GM12874 (cell line): ENCODE data around the gene CHRNA7.

ENCODE experiments used
- TF ChIP-seq, protein P1 (sequence below): IDR thresholded peaks from 2 replicates; pipeline ENCODE4 v1.5.1; 2011; ENCODE audit warnings: low read depth, mild to moderate bottlenecking, control low read depth, low read length, moderate library complexity; ENCODE audit not compliant: insufficient read depth

CHRNA7 gene

DNA sequence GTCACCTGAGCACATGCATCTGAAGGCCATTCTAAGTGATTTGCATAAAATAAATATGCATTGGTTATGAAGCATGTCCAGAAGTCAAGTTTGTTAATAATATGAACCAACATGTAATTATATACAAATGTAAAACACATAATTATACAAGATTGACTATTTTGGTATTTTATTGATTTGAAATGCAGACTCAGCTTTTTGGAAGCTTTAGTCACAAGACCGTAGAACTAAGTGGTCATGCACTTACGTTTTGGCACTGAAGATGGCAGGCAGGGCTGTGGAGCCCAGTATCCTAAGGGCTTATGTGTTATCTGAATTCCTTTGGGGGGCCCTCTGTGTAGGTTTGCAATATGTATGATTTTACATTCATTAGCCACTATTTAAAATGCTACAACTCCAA lies 5.0 kb downstream of the CHRNA7 start:
- TF ChIP-seq, protein P1, sequence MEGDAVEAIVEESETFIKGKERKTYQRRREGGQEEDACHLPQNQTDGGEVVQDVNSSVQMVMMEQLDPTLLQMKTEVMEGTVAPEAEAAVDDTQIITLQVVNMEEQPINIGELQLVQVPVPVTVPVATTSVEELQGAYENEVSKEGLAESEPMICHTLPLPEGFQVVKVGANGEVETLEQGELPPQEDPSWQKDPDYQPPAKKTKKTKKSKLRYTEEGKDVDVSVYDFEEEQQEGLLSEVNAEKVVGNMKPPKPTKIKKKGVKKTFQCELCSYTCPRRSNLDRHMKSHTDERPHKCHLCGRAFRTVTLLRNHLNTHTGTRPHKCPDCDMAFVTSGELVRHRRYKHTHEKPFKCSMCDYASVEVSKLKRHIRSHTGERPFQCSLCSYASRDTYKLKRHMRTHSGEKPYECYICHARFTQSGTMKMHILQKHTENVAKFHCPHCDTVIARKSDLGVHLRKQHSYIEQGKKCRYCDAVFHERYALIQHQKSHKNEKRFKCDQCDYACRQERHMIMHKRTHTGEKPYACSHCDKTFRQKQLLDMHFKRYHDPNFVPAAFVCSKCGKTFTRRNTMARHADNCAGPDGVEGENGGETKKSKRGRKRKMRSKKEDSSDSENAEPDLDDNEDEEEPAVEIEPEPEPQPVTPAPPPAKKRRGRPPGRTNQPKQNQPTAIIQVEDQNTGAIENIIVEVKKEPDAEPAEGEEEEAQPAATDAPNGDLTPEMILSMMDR: no peak

DNA sequence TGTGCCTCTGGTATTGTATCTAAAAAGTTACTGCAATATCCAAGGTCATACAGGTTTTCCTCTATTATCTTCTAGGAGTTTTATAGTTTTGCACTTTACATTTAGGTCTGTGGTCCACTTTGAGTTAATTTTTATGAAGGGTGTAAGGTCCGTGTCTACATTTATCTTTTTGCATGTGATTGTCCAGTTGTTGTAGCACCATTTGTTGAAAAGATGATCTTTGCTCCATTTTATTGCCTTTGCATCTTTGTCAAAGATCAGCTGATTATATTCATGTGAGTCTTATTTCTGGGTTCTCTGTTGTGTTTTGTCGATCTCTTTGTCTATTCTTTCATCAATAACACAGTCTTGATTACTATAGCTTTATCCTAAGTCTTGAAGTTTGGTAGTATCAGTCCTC lies 6.7 kb downstream of the CHRNA7 start:
- TF ChIP-seq, protein P1: no peak

DNA sequence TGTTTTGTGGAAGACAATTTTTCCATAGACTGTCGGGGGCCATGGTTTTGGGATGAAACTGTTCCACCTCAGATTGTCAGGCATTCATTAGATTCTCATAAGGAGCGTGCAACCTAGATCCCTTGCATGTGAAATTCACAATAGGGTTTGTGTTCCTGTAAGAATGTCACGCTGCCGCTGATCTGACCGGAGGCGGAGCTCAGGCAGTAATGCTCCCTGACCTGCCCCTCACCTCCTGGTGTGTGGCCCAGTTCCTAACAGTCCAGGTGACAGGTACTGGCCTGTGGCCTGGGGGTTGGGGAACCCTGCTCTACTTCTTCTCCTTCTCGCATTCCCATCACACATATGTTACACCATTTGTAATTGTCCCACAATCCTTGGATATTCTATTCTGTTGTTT lies 11.0 kb downstream of the CHRNA7 start:
- TF ChIP-seq, protein P1: no peak

DNA sequence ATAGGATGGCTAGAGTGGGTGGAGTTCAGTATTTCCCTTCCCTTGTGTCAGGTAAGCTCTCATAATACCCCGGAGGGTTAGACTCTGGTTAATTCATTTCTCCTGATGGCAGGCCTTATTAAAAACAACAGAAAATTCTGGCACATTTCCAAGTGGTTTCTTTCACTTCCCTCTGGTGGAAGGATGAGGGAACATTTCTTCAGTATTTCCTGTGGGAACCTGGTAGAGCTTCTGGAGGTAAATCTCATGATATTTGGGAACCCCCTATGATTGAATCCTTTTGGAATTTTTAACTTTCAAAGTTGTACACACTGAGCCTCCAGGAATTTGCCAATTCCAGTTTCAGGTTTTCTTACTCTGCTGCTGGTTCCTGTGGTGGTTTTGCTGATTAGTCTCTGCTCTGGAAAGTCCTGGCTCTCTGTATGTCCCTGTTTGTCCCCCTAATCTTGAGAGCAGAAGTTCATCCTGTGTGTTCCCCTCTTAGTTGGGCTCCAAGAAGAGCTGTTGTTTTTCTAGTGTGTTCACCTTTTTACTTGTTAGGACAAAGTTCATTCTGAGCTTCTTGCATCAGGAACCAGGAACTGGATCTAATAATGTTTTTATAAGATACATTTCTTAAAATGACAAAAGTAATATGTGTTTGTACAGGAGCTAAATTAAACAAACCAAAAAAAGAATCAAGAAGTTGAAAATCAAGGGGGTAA lies 12.1 kb downstream of the CHRNA7 start:
- TF ChIP-seq, protein P1: no peak

DNA sequence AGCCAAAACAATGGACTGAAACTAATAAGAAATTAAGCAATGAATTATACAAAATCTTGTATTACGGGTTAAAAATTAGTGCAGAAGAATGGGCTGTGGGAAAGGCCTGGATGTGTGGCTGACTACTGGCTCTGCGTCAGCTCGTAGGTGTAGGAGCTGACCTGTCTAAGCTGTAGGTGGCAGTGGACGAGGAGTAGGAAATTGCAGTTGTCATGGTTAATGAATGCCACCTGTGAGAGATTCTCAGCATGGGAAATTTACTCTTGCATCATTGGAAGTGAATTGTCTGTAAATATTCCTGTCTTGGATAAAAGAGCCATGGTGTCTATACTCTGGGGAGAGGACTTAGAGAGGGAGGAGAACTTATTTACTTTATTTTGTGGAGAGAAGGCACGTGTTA lies 23.4 kb downstream of the CHRNA7 start:
- TF ChIP-seq, protein P1: no peak

DNA sequence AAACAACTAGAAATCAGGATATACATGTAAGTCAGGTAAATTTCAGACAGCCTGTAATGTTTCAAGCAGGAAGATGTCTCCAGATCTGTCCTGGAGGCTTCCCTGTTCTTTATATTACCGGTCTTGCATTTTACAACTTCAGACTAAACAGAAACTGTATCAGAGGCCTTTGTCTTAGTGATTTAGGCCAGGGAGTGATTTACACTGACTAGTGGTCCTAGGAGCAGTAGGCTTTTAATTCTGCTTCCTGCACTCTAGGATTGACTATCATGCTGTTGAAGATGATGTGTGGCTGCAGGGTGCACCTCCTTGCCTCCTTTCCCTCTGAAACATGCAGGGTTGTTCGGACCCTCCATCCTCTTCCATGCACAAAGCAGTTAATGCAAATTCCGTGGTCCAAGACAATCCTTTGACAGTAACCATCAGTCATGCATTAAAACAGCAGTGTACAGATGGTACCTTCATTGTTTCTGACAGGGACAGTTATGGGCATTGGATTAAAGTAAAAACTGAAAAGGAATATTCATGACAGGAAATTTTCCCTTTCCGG lies 27.6 kb downstream of the CHRNA7 start:
- TF ChIP-seq, protein P1: no peak

DNA sequence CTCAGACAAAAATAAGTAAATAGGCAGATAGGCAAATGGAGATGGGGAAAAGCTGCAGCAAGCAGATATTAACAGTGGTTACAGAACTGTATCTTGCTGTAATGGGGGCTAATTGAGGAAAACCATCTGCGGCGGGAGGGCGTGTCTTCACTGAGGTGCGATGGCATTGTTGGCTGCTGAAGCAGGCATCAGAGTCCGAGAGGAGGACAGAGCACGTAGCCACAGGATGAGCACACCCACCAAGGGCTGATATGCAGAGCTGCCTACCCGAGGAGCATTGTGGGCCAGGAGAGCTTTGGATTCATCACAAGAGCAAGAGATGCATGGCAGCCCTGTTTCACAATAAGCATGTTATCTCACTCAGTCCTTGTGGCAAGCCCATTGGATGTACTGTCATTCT lies 30.4 kb downstream of the CHRNA7 start:
- TF ChIP-seq, protein P1: no peak
